Lower leg skin (tissue), 3 donors: ENCODE measurements around the gene LTV1.

Source experiments
- POLR2A ChIP-seq, 2 donors: fragments of 450-650 bp; IDR thresholded peaks; one replicate each; pipeline ENCODE4 v1.6.1; 2016 to 2017; ENCODE audit warnings: antibody characterized with exemption in 2 of 2, mild to moderate bottlenecking in 1 of 2, moderate library complexity in 1 of 2
- TF ChIP-seq, protein P1 (sequence below), 3 donors: fragments of 450-650 bp; IDR thresholded peaks; one replicate each; pipeline ENCODE4 v1.5.1; 2016; ENCODE audit warnings: antibody characterized with exemption in 3 of 3, mild to moderate bottlenecking in 3 of 3, moderate library complexity in 2 of 3

DNA sequence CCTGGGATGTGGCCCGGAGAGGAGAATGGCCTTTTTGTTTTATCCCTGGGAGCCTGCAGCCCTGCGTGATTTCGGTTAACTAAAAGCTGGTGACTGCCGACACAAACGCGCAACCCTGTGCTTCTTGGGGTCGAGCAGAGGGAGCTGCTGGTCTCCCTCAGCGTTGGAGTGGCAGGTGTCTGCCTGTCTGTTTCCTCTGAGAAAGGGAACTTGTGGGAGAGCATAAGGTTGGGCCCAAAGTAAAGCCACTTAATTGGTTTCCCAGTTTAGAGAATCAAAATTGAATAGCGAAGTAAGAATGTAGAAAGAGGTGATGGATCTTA lies 500 bp downstream of the LTV1 start:
- TF ChIP-seq, protein P1, sequence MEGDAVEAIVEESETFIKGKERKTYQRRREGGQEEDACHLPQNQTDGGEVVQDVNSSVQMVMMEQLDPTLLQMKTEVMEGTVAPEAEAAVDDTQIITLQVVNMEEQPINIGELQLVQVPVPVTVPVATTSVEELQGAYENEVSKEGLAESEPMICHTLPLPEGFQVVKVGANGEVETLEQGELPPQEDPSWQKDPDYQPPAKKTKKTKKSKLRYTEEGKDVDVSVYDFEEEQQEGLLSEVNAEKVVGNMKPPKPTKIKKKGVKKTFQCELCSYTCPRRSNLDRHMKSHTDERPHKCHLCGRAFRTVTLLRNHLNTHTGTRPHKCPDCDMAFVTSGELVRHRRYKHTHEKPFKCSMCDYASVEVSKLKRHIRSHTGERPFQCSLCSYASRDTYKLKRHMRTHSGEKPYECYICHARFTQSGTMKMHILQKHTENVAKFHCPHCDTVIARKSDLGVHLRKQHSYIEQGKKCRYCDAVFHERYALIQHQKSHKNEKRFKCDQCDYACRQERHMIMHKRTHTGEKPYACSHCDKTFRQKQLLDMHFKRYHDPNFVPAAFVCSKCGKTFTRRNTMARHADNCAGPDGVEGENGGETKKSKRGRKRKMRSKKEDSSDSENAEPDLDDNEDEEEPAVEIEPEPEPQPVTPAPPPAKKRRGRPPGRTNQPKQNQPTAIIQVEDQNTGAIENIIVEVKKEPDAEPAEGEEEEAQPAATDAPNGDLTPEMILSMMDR (IDR thresholded peaks at IDR 0.05): no peak
- TF ChIP-seq POLR2A (IDR thresholded peaks at IDR 0.05): no peak
